IMR-90 (cell line): ENCODE measurements around the gene FLVCR2. TPM values are rescaled to one million over a fixed set of nuclear protein-coding genes. Genes with fewer than 3 reads are reported as not detected.

ENCODE experiments used
- ATAC-seq: fragments of 200-7000 bp; cut with Tn5 transposase; 2 replicates; pipeline ENCODE4 v1.9.1; 2020; ENCODE audit warnings: low read depth, mild to moderate bottlenecking, moderate library complexity
- BruUV-seq: library from RNA; stranded (reverse); fragments of 400-500 nt; replicated peaks from 2 replicates; lab custom pipeline; 2021; lab: Mats Ljungman, UMichigan
- CTCF ChIA-PET: fragments of 300-600 bp; formaldehyde crosslinking; extraction: SDS; loops from one replicate; lab custom pipeline; 2021; ENCODE audit warnings: antibody characterized with exemption; lab: Yijun Ruan, JAX
- POLR2A ChIA-PET: fragments of 300-600 bp; sonication (Branson Sonifier 250); formaldehyde crosslinking; loops from one replicate; lab custom pipeline; 2022; ENCODE audit warnings: antibody characterized with exemption; ENCODE audit not compliant: unreplicated experiment; lab: Charles Lee
- DNase-seq: peaks from one replicate; pipeline ENCODE4 v3.0.0; 2013
- H2AFZ ChIP-seq: replicated peaks from 2 replicates; pipeline ENCODE3; 2013; ENCODE audit warnings: low read length, mild to moderate bottlenecking; ENCODE audit not compliant: poor library complexity
- H2AK5ac ChIP-seq: 2 replicates; pipeline ENCODE4 v1.6.1; 2013; ENCODE audit warnings: low read depth, low read length, inconsistent platforms
- H2AK9ac ChIP-seq: replicated peaks from 2 replicates; pipeline ENCODE3; 2013; ENCODE audit warnings: mild to moderate bottlenecking, low read depth, low read length, moderate library complexity; ENCODE audit not compliant: poor library complexity
- H2BK120ac ChIP-seq: 2 replicates; pipeline ENCODE4 v1.6.1; 2013; ENCODE audit warnings: low read depth, low read length, inconsistent platforms
- H2BK15ac ChIP-seq: 3 replicates; pipeline ENCODE4 v1.6.1; 2013; ENCODE audit warnings: low read depth, low read length, inconsistent platforms
- H2BK20ac ChIP-seq: 2 replicates; pipeline ENCODE4 v1.6.1; 2013; ENCODE audit warnings: low read depth, mild to moderate bottlenecking, inconsistent platforms, low read length, moderate library complexity
- H2BK5ac ChIP-seq: 2 replicates; pipeline ENCODE4 v1.6.1; 2013; ENCODE audit warnings: mild to moderate bottlenecking, low read depth, low read length, inconsistent platforms; ENCODE audit not compliant: poor library complexity, severe bottlenecking
- H3K14ac ChIP-seq: replicated peaks from 2 replicates; pipeline ENCODE4 v1.6.1; 2013; ENCODE audit warnings: low read depth, low read length, inconsistent platforms
- H3K18ac ChIP-seq: 2 replicates; pipeline ENCODE4 v1.6.1; 2013; ENCODE audit warnings: low read depth, low read length, control low read depth
- H3K23ac ChIP-seq: 2 replicates; pipeline ENCODE4 v1.6.1; 2013; ENCODE audit warnings: low read depth, low read length, inconsistent platforms
- H3K27ac ChIP-seq: 2 replicates; pipeline ENCODE4 v1.5.1; 2013; ENCODE audit warnings: mild to moderate bottlenecking, control low read depth, low read length; ENCODE audit not compliant: insufficient read depth
- H3K27me3 ChIP-seq: 2 replicates; pipeline ENCODE4 v1.6.1; 2013; ENCODE audit warnings: low read length; ENCODE audit not compliant: control insufficient read depth, insufficient read depth
- H3K36me3 ChIP-seq: 2 replicates; pipeline ENCODE4 v1.6.1; 2013; ENCODE audit warnings: low read length, mixed read lengths; ENCODE audit not compliant: control insufficient read depth, insufficient read depth
- H3K4ac ChIP-seq: 2 replicates; pipeline ENCODE4 v1.6.1; 2013; ENCODE audit warnings: low read depth, low read length, inconsistent platforms
- H3K4me1 ChIP-seq: 2 replicates; pipeline ENCODE4 v1.6.1; 2013; ENCODE audit warnings: low read length, mixed read lengths; ENCODE audit not compliant: control insufficient read depth, insufficient read depth
- H3K4me2 ChIP-seq: 2 replicates; pipeline ENCODE4 v1.6.1; 2013; ENCODE audit warnings: low read depth, mild to moderate bottlenecking, control low read depth, low read length, moderate library complexity
- H3K4me3 ChIP-seq: 2 replicates; pipeline ENCODE4 v1.5.1; 2013; ENCODE audit warnings: low read depth, mild to moderate bottlenecking, control low read depth, low read length, moderate library complexity; ENCODE audit not compliant: insufficient read depth
- H3K56ac ChIP-seq: 2 replicates; pipeline ENCODE4 v1.6.1; 2013; ENCODE audit warnings: low read length, inconsistent platforms; ENCODE audit not compliant: insufficient read depth; ENCODE audit errors: extremely low read depth
- H3K79me1 ChIP-seq, 2 experiments: 2 replicates each; pipeline ENCODE4 v1.6.1; 2013; ENCODE audit warnings: low read length in 2 of 2, inconsistent platforms in 1 of 2, low read depth in 1 of 2
- H3K9ac ChIP-seq: 2 replicates; pipeline ENCODE4 v1.6.1; 2013; ENCODE audit warnings: low read depth, low read length, control low read depth
- H3K9me1 ChIP-seq: 2 replicates; pipeline ENCODE4 v1.6.1; 2013; ENCODE audit warnings: low read length, inconsistent platforms; ENCODE audit not compliant: insufficient read depth
- H3K9me3 ChIP-seq: 2 replicates; pipeline ENCODE4 v1.6.1; 2013; ENCODE audit warnings: low read length; ENCODE audit not compliant: control insufficient read depth, insufficient read depth
- H4K20me1 ChIP-seq: 2 replicates; pipeline ENCODE4 v1.6.1; 2013; ENCODE audit warnings: low read length, inconsistent platforms; ENCODE audit not compliant: insufficient read depth
- H4K5ac ChIP-seq: 2 replicates; pipeline ENCODE4 v1.6.1; 2013; ENCODE audit warnings: mild to moderate bottlenecking, low read depth, low read length, control low read depth
- H4K8ac ChIP-seq, 2 experiments: 2 replicates each; pipeline ENCODE4 v1.6.1; 2013; ENCODE audit warnings: low read depth in 2 of 2, low read length in 2 of 2, control low read depth in 1 of 2, inconsistent platforms in 1 of 2
- H4K91ac ChIP-seq: 2 replicates; pipeline ENCODE4 v1.6.1; 2013; ENCODE audit warnings: low read depth, low read length, inconsistent platforms; ENCODE audit not compliant: insufficient read depth
- CEBPB ChIP-seq: IDR thresholded peaks from 2 replicates; pipeline ENCODE4 v1.6.1; 2012; ENCODE audit warnings: low read depth, low read length, improper control_type of control experiment
- CHD1 ChIP-seq: IDR thresholded peaks from 2 replicates; pipeline ENCODE4 v1.6.1; 2012; ENCODE audit warnings: low read depth, low read length, improper control_type of control experiment
- FOS ChIP-seq: fragments of 150-350 bp; IDR thresholded peaks from 2 replicates; pipeline ENCODE4 v1.6.1; 2016; ENCODE audit warnings: low read depth, low read length
- MXI1 ChIP-seq: IDR thresholded peaks from 2 replicates; pipeline ENCODE4 v1.6.1; 2012; ENCODE audit warnings: low read depth, mild to moderate bottlenecking, low read length, moderate library complexity, borderline replicate concordance
- POLR2A ChIP-seq: IDR thresholded peaks from 2 replicates; pipeline ENCODE4 v1.6.1; 2012; ENCODE audit warnings: mild to moderate bottlenecking, low read depth, low read length
- RAD21 ChIP-seq: IDR thresholded peaks from 2 replicates; pipeline ENCODE4 v1.6.1; 2012; ENCODE audit warnings: low read length, improper control_type of control experiment
- RCOR1 ChIP-seq: IDR thresholded peaks from 2 replicates; pipeline ENCODE4 v1.6.1; 2012; ENCODE audit warnings: mild to moderate bottlenecking, low read length, improper control_type of control experiment; ENCODE audit not compliant: insufficient replicate concordance
- RFX5 ChIP-seq: IDR thresholded peaks from 2 replicates; pipeline ENCODE4 v1.8.0; 2012; ENCODE audit warnings: low read depth, mild to moderate bottlenecking, low read length, moderate library complexity
- WGBS, 2 experiments: methylation state at CpG; one replicate each; pipeline versions ENCODE4 v1.1.5 to v1.1.7; 2013; ENCODE audit warnings: missing lambda C conversion rate in 2 of 2; ENCODE audit not compliant: insufficient read length in 1 of 2; ENCODE audit errors: extremely low coverage in 2 of 2; 5-methylcytosine and 5-hydroxymethylcytosine counted together
- dilution Hi-C: fragments of 300-500 bp; cut with HindIII; formaldehyde crosslinking; loops from one replicate; pipeline ENCODE4 v1.14.3; 2018; ENCODE audit warnings: low sequenced_read_pairs; ENCODE audit not compliant: unreplicated experiment
- in situ Hi-C: fragments of 300-500 bp; cut with MboI; formaldehyde crosslinking; loops from 3 replicates; pipeline ENCODE4 v1.14.3; 2019; ENCODE audit warnings: low sequenced_read_pairs, inconsistent platforms, mixed read lengths
- intact Hi-C: fragments of 100-400 bp; cut with micrococcal nuclease; formaldehyde crosslinking; loops from 2 replicates; pipeline ENCODE4 v1.10.0; 2022
- polyA plus RNA-seq, 3 experiments: library from polyadenylated mRNA; depleted of rRNA; stranded (reverse); fragments of >200 nt; gene quantifications; 2 replicates each; pipeline ENCODE4 v1.2.3, GENCODE V29; 2012; ENCODE audit warnings: low replicate concordance in 1 of 3
- total RNA-seq: library from RNA; depleted of rRNA; stranded (reverse); fragments of >200 nt; gene quantifications from 2 replicates; pipeline ENCODE4 v1.2.3, GENCODE V29; 2012
- TF ChIP-seq, protein P1 (sequence below): fragments of 150-350 bp; IDR thresholded peaks from 2 replicates; pipeline ENCODE4 v1.6.1; 2016; ENCODE audit warnings: low read depth, mild to moderate bottlenecking, low read length, moderate library complexity, borderline replicate concordance

FLVCR2 gene
- total and polyA plus RNA-seq, 2 of the 4 experiments (the other 2 are of a cell fraction): 0.94 to 1.4 TPM

DNA sequence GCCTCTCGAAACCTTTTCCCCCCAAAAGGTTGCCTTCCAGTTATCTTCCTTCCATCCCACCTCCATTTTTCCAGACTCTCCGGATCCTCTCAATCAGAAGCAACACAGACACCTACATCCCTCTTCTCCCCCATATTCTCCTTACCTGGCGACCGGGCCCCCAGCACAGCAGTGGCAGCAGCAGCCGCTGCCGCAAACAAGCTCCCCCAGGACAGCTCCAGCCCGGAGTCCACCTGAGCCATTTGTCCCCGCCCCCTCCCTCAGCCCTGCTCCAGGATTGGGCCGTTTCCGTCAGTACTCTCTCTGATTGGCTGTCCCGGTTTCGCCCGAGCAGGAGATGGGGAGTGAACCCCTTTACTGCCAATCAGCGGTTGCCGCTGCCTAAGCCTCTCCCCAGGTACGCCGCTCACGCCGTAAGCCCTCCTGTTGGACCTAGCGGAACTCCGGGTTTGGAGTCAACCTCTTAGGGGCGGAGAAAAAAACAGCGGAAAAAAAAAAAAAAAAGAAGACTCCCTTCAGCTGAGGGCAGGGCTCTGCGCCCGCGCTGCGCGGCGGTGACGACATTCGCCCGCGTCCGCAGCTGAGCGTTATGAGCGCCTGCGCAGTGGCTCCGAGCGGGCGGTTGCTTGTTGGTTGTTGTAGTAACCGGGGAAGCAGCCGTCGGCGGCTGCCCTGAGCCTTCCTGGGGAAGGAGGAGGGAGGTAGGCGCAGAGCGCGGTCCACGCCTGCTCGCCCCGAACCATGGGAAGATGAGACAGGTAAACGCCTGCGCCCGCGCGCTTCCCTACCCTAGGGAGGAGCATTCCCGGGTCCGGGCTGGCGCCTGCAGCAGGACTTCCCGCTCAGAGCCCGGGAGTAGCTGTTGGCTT lies 82.4 kb downstream of the FLVCR2 start, which contains the start of the genes ERG28 and TTLL5:
TSS of gene ERG28 (minus strand) at position 247 of the 869 bp plus-strand sequence. CDS start 3,374 bp downstream, outside the sequence.
TSS of gene TTLL5 (plus strand) at position 617 of the 869 bp plus-strand sequence. CDS start 1,904 bp downstream, outside the sequence.
- Histone ChIP-seq H3K4ac (peak within 1 kb of the TSS; percentile 55), H2BK20ac (no peak within 1 kb of the TSS), H3K4me1 (no peaks in the 10 kb centered on the region), H2BK120ac (peak within 1 kb of the TSS; percentile 53), H4K5ac (peak within 1 kb of the TSS; percentile 58), H3K9me1 (no peaks in the 10 kb centered on the region), H3K4me2 (peak within 1 kb of the TSS; percentile 92), H3K4me3 (peak within 1 kb of the TSS; percentile 88), H3K18ac (no peak within 1 kb of the TSS), H3K27me3 (no peaks in the 10 kb centered on the region), H3K23ac (peak within 1 kb of the TSS; percentile 49; the same call in 1 of the 2 replicates), H3K9ac (peak within 1 kb of the TSS; percentile 56), H3K14ac (peak within 1 kb of the TSS; percentile 39; the same call in 1 of the 2 replicates), H2AK5ac (no peak within 1 kb of the TSS), H4K20me1 (no peaks in the 10 kb centered on the region), H4K8ac (peak within 1 kb of the TSS; percentile 51 to 90), H3K27ac (peak within 1 kb of the TSS; percentile 19; the same call in 1 of the 2 replicates), H4K91ac (peak within 1 kb of the TSS; percentile 36; the same call in 1 of the 2 replicates), H3K36me3 (peaks cover 1% of the 10 kb centered on the region; the same call in 1 of the 2 replicates), H3K9me3 (no peaks in the 10 kb centered on the region), H2BK15ac (no peak within 1 kb of the TSS), H2BK5ac (peak within 1 kb of the TSS; percentile 12), H3K56ac (peak within 1 kb of the TSS; percentile 41; the same call in 1 of the 2 replicates), H2AFZ (peak within 1 kb of the TSS; percentile 92), H3K79me1 (peaks cover 3 to 11% of the 10 kb centered on the region in 2 experiments; a peak in 3 of 4 replicates), H2AK9ac (peak within 1 kb of the TSS; percentile 67)
- POLR2A ChIA-PET: no interaction called here
- BruUV-seq: no TSS peak
- intact Hi-C loops (no loop called here), in situ Hi-C loops (no loop called here), dilution Hi-C loops (no loop called here)
- DNase-seq (peak; percentile 99), ATAC-seq (peak; percentile 99)
- TF ChIP-seq RFX5: no peak
- no peak for TF ChIP-seq CHD1
- peak; percentile 65; the same call in 1 of the 2 replicates for TF ChIP-seq MXI1
- TF ChIP-seq FOS: peak; percentile 58; the same call in 1 of the 2 replicates
- TF ChIP-seq, protein P1, sequence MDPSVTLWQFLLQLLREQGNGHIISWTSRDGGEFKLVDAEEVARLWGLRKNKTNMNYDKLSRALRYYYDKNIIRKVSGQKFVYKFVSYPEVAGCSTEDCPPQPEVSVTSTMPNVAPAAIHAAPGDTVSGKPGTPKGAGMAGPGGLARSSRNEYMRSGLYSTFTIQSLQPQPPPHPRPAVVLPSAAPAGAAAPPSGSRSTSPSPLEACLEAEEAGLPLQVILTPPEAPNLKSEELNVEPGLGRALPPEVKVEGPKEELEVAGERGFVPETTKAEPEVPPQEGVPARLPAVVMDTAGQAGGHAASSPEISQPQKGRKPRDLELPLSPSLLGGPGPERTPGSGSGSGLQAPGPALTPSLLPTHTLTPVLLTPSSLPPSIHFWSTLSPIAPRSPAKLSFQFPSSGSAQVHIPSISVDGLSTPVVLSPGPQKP: no peak
- TF ChIP-seq RCOR1: peak; percentile 28
- no peak for TF ChIP-seq RAD21
- TF ChIP-seq POLR2A: peak; percentile 51
- TF ChIP-seq CEBPB: peak; percentile 39; the same call in 1 of the 2 replicates
- CTCF ChIA-PET: interaction anchor here (0.6 to 1.3 kb wide), 4 partner anchors 50 to 395 kb away, joined by 3 to 12 read pairs (median 3); no protein-coding TSS in a partner anchor
- 0% methylated on average over 3 of the region's 60 CpGs; no CpG with 5 or more reads in 1 of the 2 experiments for WGBS, 2 experiments
